Measurements from ENCODE around the gene NEDD4L.

NEDD4L gene

DNA sequence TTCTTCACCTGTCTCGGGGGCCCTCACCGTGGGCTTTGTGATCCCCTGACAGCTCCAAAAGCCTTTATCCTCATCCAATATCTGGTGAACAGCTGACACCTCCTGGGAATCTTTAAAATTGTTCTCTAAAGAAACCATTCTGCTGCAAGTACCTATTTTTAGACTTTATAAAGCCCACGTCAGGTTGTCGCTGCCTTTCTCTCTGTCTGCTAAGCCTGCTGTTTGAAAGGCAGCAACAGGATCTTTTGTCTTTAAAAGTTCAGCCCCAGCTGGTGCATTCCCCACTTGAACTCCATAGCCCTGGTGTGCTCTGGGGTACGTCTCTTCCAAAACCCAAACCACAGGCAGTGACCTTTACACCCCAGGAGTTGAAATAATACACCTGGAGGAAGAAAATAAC, 145.0 kb downstream of the NEDD4L start:
- no peak for DNase-seq

DNA sequence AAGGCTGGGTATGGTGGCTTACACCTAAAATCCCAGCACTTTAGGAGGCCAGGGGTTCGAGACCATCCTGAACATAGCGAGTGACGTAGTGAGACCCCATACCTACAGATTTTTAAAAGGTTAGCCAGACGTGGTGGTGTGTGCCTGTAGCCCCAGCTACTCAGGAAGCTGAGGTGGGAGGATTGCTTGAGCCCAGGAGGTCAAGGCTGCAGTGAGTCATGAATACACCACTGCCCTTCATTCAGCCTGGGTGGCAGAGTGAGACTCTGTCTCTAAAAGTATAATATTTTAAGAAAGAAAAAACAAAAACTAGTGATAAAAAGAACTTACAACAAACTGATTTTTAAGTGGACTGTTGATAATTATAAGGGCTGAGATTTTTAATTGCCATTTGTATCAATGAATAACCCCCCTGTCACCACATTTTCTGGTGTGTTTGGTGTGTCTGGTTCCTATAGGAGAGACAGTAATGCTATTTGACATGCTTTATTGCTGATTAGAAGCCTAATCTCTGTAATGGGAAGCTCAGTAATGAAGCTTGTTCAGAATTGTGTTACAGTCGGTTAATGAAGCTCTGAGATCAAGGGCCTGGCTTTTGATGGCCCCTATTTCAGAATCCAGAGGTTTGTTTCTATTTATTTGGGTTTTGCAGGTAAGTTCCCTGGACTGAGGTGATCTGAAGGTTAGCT, 147.0 kb downstream of the NEDD4L start:
- no peak for DNase-seq

DNA sequence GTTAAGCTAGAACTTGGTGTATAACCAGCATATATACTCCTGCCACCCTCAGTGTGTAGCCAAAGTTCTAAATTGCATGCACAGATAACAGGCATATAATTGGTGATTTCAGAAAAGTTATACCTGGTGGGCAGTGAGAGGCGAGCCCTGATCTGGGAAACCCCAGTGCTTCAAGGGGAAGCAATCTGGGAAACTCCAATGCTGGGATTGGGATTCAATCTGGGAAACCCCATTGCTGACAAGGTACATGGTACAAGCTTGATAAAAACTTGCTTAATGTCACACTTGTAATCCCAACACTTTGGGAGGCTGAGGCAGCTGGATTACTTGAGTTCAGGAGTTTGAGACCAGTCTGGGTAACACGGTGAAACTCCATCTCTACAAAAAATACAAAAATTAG, 147.6 kb downstream of the NEDD4L start:
- DNase-seq: no peak

DNA sequence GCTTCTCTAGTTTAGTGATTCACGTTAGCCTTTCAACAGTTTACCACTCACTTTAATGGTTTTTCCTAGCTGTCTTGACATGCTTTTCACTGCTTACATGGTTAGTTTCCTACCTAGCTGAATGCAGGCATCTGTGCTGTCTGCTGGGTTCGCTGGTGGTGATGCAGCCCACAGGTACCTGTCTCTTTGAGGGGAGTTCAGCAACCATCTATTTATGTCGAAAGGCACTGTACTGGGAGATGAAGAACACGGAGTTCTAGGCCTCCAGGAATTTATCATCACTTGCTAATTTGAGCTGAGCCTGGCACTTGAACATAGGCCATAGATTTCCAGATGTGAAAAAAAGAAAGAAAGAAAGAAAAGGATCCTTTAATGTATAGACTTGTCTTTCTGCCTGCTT, 148.5 kb downstream of the NEDD4L start:
- DNase-seq: no peak

DNA sequence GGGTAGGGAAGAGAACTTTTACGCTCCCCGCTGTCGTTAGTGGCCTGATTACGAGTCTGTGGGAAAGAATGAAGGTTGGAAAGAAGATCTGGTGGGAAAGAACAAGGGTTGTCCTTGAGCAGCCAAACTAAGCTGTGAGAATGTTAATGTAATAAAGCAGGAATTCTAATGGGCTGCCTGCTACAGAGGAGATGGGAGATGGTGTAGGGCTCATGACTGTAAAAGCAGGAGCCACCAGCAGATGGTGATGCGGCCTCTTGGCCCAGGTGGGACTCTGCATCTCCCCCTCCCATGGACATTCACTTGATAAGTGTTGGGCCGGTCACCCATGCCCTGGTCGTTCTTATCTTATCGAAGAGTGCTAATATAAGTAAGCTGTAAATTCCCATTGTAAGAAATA, 150.0 kb downstream of the NEDD4L start:
- no peak for DNase-seq

DNA sequence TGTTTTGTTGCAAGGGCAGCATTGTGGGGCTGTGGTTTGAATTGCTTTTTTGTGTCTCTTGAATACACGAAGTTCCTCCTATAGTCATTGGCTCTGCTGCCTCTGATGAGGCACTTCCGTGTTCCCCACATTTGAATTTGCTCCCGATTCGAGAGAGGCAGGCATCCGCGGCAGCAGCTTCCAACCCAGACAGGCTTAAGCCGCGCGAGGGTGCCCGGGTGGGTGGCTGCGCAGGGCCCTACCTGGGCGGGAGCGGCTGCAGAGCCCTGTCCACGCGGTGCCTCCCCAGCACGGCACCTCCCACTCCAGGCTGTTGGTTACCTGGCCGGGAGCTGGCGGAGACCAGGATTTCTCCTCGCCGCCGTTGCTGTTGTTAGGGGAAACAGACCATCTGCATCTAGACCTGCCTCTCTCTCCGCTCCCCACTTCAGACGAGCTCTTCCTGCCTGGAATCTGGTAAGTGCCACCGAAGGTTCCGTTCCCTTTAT, 151.3 kb downstream of the NEDD4L start:
- DNase-seq: peak; percentile 4 to 10

DNA sequence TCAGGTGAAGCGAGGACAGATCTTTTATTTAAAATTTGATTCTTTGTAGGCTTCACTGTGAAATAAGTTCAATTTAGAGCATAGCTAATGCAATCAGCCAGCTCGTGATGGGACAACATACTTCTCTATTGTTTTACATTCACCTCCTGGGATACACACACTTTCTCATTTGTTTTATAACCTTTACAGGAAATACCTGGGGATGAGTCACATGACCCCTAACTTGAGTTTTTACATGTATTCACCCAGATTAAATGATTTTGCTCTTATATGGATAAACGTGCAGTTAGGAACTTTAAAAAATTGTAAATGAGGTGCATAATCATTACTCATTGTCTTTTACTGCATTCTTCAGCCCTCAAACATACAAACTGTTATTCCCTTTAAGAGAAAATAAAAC, 152.1 kb downstream of the NEDD4L start:
- DNase-seq: no peak

DNA sequence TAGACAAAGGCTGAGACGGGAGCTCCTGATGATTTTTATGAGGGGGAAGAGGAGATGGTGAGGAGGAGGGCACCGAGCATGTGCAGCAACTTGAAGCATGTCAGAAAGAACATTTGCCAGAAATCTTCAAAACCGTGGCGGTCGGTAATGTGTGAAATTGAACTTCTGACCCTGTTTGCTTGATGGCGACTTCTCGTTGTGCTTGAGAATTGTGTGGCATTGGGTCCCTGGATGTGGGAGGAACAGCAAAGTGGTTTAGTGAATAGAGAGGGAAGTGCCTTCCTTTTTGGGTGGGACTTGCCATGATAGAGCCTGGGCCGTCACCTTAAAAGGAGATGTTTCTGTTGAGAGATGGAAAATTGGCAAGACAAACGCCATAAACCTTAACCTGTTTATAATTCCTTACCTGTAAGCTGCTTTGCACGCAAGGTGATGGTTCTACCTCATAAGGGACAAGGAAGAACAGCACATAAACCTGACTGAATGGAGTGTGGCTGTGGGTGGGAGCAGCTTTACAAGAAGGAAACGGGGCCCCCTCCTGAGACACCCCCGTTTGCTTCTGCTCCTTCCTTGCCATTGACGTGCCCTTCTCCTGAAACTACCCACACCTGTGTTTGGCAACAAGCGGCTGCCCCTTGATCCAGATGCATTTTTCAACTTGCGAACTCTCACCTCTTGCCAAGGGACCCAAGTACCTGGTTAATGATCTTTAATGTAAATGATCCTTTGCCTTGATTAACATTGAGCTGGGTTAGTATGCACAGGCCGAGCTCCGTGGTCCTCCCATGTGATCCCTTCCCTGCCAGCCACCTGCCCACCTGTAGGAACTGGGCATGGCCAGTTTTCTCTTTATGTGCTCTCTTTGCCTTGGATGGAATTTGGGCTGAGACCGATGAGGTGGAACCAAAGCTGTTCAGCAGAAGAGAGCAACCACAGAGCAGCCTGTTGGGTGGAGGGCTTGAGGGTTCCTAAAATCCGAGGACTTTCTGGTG, 153.2 kb downstream of the NEDD4L start:
- no peak for DNase-seq

DNA sequence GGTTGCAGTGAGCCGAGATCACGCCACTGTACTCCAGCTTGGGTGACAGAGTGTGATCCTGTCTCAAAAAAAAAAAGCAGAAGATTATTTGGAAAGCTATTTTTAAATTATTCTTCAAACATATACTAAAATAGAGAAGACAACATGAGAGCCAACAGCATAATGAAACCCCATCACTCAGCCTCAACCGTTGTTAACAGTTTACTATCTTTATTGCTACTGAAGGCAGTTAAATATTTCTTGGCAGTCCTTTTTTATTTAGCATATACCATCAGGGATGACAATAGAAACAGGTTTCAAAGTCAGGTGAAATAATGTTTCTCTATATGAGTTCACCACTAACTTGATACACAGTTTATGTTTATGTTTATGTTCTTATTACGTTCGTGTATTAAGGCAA, 157.2 kb downstream of the NEDD4L start:
- DNase-seq: no peak

DNA sequence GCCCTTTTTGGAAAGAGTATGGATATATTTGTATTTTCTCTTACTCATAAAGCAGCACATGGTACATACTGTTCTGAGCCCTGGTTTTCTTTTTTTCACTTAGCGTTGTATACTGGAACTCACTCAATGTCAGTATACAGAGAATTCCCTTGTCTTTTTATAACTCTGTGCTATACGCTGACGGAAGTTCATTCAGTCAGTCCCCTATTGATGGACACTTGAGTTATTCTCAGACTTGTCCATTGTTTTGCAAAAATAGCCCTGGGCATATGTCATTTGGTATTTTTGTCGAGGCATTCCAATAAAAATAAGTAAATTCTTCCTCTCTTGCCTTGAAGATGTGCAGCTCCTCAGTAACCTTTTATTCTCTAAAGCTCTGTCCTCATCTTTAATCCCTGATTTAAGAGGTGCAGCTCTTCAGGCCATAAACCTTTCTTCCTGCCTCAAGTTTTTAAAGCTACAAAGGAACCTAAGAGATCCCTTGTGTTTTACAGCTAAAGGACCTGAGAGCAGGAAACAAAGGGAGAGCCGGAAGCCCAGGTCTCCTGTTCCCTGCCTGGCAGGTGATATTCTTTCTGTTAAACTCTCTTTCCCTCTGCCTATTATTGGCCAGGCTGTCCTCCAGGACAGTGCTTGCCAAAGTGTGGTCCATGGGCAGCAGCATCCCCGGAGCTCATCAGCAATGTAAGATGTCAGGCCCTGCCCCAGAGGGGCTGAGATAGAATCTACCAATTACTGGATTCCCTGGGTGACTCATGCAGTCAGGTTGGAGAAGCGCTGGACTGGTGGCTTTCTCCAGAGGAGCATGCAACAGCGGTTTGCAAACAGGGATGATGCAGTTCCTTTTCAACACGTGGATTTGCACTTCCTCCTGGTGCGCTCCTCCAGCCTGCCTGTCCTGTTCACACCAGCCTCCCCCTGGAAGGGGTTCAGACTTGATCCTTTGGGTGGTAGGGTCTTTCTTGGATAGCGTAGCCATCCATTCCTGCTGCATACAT, 158.0 kb downstream of the NEDD4L start:
- DNase-seq: no peak

DNA sequence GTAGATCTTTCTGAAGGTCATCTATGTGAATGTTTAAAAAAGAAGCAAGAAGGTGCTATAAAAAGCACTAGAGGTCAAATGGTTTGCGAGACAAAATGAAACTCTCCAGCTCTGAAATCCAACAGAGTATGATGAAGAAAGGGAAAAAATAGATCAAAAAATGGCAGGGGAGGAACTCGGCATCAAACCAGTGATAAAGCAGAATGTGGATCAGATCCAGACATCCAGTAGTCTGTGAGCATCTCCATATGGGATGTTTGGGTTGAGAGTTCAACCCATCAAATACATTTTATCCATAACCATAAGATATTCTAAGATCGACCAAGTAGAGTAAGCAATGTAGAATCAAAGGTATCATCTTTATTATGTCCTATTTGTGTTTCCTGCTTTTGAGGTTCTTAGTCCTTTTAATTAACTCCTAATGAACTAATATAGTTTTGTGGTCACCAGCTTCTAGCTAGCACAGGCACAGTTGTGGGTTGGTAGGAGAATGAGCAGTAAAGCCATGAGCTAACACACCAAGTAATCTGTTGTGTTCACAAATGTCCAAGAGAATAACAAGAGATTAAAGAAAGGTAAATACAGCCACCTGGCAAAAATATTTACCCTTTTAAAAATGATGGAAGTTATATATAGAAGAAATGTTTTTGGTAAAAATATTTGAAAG, 160.9 kb downstream of the NEDD4L start:
- DNase-seq: no peak

DNA sequence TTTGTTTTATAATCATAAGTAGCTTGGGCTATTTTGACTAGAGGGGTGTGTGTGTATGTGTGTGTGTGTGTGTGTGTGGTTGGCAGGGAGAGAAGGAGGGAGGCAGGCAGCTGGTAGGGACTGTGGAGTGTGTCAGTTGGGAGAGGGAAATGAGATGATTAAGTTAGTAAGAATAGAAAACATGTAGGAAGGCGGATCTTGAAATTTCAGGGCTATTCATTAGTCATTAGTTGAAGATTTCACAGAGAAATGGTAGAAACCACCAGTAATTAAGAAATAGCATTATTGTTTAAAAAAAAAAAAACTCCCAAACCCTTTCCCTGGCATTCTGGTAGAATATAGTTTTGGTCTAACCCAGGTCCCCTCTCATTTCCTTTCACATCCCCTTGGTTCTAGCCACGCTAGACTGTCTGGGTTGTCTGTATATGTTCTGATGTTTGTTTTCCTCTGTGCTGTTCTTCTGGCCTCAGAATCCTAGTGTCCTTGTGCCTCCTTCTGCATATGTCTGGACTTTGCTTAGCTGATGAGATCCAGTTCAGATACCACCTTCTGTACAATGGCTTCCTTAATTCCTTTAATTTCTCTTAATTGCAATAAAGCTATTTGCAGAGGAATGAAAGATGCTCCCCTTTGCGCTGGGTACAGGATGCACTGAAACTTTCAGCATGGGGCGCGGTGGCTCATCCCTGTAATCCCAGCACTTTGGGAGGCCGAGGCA, 161.6 kb downstream of the NEDD4L start:
- DNase-seq: no peak

DNA sequence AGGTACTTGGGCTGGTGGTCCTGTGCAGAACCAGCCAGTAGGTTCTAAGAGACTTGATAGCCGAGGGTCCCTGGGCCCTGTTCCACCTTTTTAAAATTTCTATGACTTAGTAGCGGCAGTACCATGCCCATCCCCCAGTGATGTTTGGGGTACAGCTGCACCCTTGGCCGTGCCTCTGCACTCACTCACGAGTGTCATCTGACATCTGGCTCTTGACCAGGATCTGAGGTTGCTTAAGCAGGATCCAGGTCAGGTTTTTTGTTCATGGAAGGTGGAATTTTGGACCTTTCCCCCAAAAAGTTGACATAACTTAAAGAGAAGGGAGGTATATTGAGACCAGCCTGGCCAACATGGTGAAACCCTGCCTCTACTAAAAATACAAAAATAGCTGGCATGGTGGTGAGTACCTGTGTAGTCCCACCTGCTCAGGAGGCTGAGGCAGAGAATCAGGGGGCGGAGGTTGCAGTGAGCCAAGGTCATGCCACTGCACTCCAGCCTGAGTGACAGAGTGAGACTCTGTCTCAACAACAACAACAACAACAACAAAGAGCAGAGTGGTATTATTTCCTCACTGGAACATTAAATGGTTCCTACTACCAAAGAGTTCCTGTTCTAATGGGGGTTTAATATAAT, 163.6 kb downstream of the NEDD4L start:
- DNase-seq: no peak

DNA sequence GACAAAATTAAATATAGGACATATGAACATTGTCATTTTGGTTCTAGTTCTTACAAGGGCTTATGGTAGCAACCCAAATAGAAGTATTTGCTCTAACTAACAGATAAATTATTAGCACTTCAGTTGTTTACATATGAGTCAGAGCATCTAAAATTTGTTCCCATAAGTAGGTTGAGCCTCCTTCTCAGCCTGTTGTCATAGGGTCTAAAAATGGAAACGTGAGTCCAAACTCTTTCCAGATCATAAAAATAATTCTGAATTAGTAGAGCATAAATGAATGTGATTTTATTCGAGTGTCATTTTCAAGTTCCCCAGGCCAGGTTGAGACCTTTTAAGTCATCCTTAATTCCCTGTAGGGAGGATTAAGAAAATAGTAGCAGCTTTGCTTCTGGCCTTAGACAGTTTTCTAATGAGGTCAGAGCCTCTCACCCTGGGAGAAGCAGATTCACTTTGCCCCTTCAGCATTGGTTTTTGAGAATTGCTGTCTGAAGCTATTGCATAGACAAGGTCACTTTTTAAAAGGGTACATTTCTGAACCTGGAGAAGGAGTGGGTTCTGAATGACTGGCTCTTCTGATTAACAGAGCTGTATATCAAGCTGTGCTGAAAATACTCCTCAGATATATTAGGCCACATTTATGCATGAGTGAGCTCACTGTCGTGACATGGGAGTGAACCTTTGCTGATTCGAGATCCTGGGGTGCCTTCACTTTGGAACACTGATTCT, 164.3 kb downstream of the NEDD4L start:
- no peak for DNase-seq

DNA sequence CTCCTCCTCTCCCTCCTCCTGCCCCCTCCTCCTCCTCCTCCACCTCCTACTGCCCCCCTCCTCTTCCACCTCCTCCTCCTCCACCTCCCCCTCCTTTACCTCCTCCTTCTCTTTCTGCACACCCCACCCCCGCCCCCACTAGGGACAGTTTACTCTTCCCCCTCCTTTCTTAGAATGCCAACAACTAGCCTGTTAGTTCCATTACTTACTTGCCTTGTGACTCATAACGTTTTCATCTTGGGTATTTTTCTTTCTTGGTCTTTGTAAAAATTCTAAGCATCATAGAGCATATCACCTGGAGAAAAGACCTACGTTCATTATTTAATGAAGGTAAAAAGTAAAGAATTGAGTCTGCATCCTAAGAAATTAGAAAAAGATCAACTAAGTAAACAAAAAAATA, 165.3 kb downstream of the NEDD4L start:
- DNase-seq: no peak

DNA sequence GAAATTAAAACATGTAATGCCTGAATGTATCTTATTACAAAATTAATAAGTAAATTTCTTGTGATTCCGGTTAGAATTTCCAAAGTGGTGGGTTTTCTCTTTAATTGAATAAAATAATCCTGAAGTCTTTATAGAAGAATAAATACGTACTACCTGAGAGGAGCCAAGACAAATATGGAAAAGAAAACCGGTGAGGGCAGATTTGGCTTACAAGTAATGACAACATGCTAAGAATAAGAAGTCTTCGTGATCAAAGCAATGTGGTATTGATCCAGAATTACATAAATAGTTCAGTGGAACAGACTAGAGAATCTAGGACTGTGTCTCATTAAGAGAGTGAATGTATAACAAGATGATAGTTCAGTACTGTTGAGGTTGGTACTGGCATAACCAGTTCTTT, 167.5 kb downstream of the NEDD4L start:
- no peak for DNase-seq

DNA sequence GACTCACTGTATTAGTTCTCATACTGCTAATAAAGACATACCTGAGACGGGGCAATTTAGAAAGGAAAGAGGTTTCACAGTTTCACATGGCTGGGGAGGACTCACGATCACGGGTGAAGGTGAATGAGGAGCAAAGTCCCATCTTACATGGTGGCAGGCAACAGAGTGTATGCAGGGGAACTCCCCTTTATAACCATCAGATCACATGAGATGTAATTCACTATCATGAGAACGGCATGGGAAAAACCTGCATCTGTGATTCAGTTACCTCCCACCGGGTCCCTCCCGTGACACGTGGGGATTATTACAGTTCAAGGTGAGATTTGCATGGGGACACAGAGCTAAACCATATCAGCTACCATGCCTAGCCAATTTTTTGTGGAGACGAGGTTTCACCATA, 168.2 kb downstream of the NEDD4L start:
- DNase-seq: no peak

DNA sequence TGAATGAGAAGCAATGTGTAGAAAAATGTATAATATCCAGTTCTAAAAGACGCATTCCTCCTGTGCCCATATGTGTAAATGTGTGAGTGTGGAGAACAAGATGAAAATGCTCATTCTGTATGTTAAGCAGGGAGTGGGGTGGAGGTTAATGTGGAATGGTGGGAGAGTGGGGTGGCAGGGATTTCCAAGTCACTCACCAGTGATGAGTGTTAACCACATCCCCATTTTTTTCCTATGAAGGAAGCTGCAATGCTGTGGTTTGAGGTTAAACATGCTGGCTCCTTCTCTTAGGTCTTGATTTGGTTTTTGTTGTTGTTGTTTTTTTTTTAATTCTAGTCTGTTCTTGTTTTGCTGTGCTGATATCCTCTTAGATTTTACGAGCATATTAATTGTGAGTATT, 169.4 kb downstream of the NEDD4L start:
- no peak for DNase-seq

DNA sequence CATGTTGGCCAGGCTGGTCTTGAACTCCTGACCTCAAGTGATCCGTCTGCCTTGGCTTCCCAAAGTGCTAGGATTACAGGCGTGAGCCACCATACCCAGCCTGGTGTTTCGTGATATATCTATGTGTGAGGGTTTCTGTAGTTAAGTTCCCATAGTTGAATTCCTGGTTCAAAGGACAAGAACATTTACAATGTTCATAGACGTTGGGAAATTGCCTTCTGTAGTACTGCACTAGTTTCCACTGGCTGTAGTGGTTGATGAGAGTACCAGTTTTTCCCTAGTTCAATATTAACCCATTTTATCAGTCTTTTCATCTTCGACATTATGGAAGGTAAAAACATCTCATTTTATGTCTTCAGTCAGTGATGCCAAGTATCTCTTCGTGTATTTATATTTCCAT, 171.0 kb downstream of the NEDD4L start:
- DNase-seq: no peak

DNA sequence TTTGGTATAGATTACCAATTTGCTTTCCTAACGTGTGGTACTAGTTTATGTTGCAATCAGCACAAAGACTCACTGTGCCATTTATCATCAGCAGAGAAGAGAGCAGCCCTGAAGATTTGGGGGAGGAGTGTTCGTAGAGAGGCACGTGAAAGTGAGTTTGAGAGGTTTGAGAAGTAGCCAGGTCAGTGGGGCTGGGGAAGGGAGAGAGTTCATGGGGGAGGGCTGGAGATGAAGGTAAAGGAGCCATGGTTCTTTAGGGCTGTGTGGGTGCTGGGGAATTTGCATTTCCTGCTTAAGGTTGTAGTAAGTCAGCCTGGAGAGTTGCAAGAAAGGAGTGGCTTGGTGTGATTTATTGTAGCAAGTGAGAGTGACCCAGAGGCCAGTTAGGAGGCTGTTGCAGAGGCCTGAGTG, 172.1 kb downstream of the NEDD4L start:
- DNase-seq: no peak

Measured in stimulated activated CD4-positive, alpha-beta T cell treated with anti-CD3 and anti-CD28 coated beads, Interleukin-2, amount 100 ng/mL, for 48 hours (primary cell).